HUES48 (cell line): Measurements from ENCODE around the gene ZC3H10.

ENCODE experiments used
- H3K27ac ChIP-seq: one replicate; pipeline ENCODE4 v1.7.0; 2013; ENCODE audit warnings: low read depth, low read length, inconsistent platforms
- H3K27me3 ChIP-seq: 2 replicates; pipeline ENCODE4 v1.6.1; 2013; ENCODE audit warnings: mild to moderate bottlenecking, low read length; ENCODE audit not compliant: control insufficient read depth, insufficient read depth
- H3K36me3 ChIP-seq: 2 replicates; pipeline ENCODE4 v1.6.1; 2013; ENCODE audit warnings: low read length; ENCODE audit not compliant: control insufficient read depth, insufficient read depth
- H3K4me1 ChIP-seq: 2 replicates; pipeline ENCODE4 v1.6.1; 2013; ENCODE audit warnings: mild to moderate bottlenecking, low read length; ENCODE audit not compliant: control insufficient read depth, insufficient read depth
- H3K4me3 ChIP-seq: 2 replicates; pipeline ENCODE4 v1.5.1; 2013; ENCODE audit warnings: mild to moderate bottlenecking, low read depth, low read length
- H3K9ac ChIP-seq: 2 replicates; pipeline ENCODE4 v1.6.1; 2013; ENCODE audit warnings: mild to moderate bottlenecking, low read depth, low read length, moderate library complexity
- H3K9me3 ChIP-seq: 2 replicates; pipeline ENCODE4 v1.6.1; 2013; ENCODE audit warnings: low read length; ENCODE audit not compliant: control insufficient read depth, insufficient read depth

The ZC3H10 gene

GRCh38 chr12:56128670-56129205, 10.7 kb downstream of the ZC3H10 start:
- H3K4me1 ChIP-seq: peaks cover 19% of the 10 kb centered on the region
- H3K27ac ChIP-seq: peak overlapping the region; percentile 95
- H3K9ac ChIP-seq: peak overlapping the region; percentile 80
- H3K36me3 ChIP-seq: peaks cover 34% of the 10 kb centered on the region
- H3K9me3 ChIP-seq: no peaks in the 10 kb centered on the region
- H3K27me3 ChIP-seq: no peaks in the 10 kb centered on the region
- peak overlapping the region; percentile 82 for H3K4me3 ChIP-seq

GRCh38 chr12:56129206-56129941, 11.3 kb downstream of the ZC3H10 start:
- Histone ChIP-seq H3K4me3 (peak overlapping the region; percentile 82), H3K4me1 (peaks cover 19% of the 10 kb centered on the region), H3K27ac (peak overlapping the region; percentile 48), H3K9me3 (no peaks in the 10 kb centered on the region), H3K36me3 (peaks cover 40% of the 10 kb centered on the region), H3K9ac (peak overlapping the region; percentile 80), H3K27me3 (no peaks in the 10 kb centered on the region)

- Histone ChIP-seq H3K36me3 (peaks cover 46% of the 10 kb centered on the region), H3K9me3 (no peaks in the 10 kb centered on the region), H3K4me3 (peak overlapping the region; percentile 82), H3K27ac (no peak overlapping the region), H3K9ac (no peak overlapping the region), H3K4me1 (peaks cover 19% of the 10 kb centered on the region), H3K27me3 (no peaks in the 10 kb centered on the region)
Measured at GRCh38 chr12:56129942-56130495, 12.0 kb downstream of the ZC3H10 start.

GRCh38 chr12:56130876-56131275, 12.8 kb downstream of the ZC3H10 start:
- H3K27ac ChIP-seq: no peak overlapping the region
- peaks cover 50% of the 10 kb centered on the region for H3K36me3 ChIP-seq
- no peak overlapping the region for H3K4me3 ChIP-seq
- H3K9ac ChIP-seq: no peak overlapping the region
- H3K4me1 ChIP-seq: peaks cover 19% of the 10 kb centered on the region
- H3K27me3 ChIP-seq: no peaks in the 10 kb centered on the region
- no peaks in the 10 kb centered on the region for H3K9me3 ChIP-seq

- no peak overlapping the region for H3K9ac ChIP-seq
- no peaks in the 10 kb centered on the region for H3K27me3 ChIP-seq
- H3K36me3 ChIP-seq: peaks cover 86% of the 10 kb centered on the region
- no peak overlapping the region for H3K27ac ChIP-seq
- no peaks in the 10 kb centered on the region for H3K4me1 ChIP-seq
- no peak overlapping the region for H3K4me3 ChIP-seq
- no peaks in the 10 kb centered on the region for H3K9me3 ChIP-seq
Measured at GRCh38 chr12:56134897-56135296, 16.8 kb downstream of the ZC3H10 start.

GRCh38 chr12:56137853-56138571, 19.9 kb downstream of the ZC3H10 start:
- Histone ChIP-seq H3K36me3 (peaks cover 87% of the 10 kb centered on the region), H3K4me1 (no peaks in the 10 kb centered on the region), H3K27me3 (no peaks in the 10 kb centered on the region), H3K9ac (no peak overlapping the region), H3K9me3 (0 out of 2 replicates have a peak, but pooled peaks cover 4% of the 10 kb centered on the region), H3K4me3 (no peak overlapping the region), H3K27ac (no peak overlapping the region)

GRCh38 chr12:56141946-56142784, 24.1 kb downstream of the ZC3H10 start:
- H3K9ac ChIP-seq: no peak overlapping the region
- peaks cover 79% of the 10 kb centered on the region for H3K36me3 ChIP-seq
- H3K27me3 ChIP-seq: no peaks in the 10 kb centered on the region
- H3K4me3 ChIP-seq: no peak overlapping the region
- H3K4me1 ChIP-seq: no peaks in the 10 kb centered on the region
- H3K27ac ChIP-seq: no peak overlapping the region
- 0 out of 2 replicates have a peak, but pooled peaks cover 4% of the 10 kb centered on the region for H3K9me3 ChIP-seq

- Histone ChIP-seq H3K36me3 (peaks cover 68% of the 10 kb centered on the region), H3K4me1 (no peaks in the 10 kb centered on the region), H3K4me3 (no peak overlapping the region), H3K27ac (no peak overlapping the region), H3K9ac (no peak overlapping the region), H3K27me3 (no peaks in the 10 kb centered on the region), H3K9me3 (0 out of 2 replicates have a peak, but pooled peaks cover 4% of the 10 kb centered on the region)
Measured at GRCh38 chr12:56143217-56143616, 25.2 kb downstream of the ZC3H10 start.

- no peaks in the 10 kb centered on the region for H3K4me1 ChIP-seq
- no peak overlapping the region for H3K4me3 ChIP-seq
- H3K27ac ChIP-seq: no peak overlapping the region
- H3K36me3 ChIP-seq: peaks cover 62% of the 10 kb centered on the region
- no peaks in the 10 kb centered on the region for H3K27me3 ChIP-seq
- no peak overlapping the region for H3K9ac ChIP-seq
- 0 out of 2 replicates have a peak, but pooled peaks cover 4% of the 10 kb centered on the region for H3K9me3 ChIP-seq
Measured at GRCh38 chr12:56143870-56144269, 25.8 kb downstream of the ZC3H10 start.

GRCh38 chr12:56145217-56145616, 27.2 kb downstream of the ZC3H10 start:
- H3K36me3 ChIP-seq: peaks cover 55% of the 10 kb centered on the region
- no peaks in the 10 kb centered on the region for H3K27me3 ChIP-seq
- H3K4me3 ChIP-seq: no peak overlapping the region
- H3K27ac ChIP-seq: no peak overlapping the region
- H3K9ac ChIP-seq: no peak overlapping the region
- H3K9me3 ChIP-seq: 0 out of 2 replicates have a peak, but pooled peaks cover 4% of the 10 kb centered on the region
- H3K4me1 ChIP-seq: no peaks in the 10 kb centered on the region
